H9 (cell line): Measurements from ENCODE around the gene GRK1. TPM values are rescaled to one million over a fixed set of nuclear protein-coding genes. Genes with fewer than 3 reads are reported as not detected.

Source experiments
- DNase-seq: peaks from one replicate; pipeline ENCODE4 v3.0.0-alpha.2; 2017
- H2AFZ ChIP-seq: one replicate; pipeline ENCODE4 v1.6.1; 2013; ENCODE audit warnings: mild to moderate bottlenecking, low read length, control low read depth, moderate library complexity
- H2AK5ac ChIP-seq: 2 replicates; pipeline ENCODE4 v1.6.1; 2013; ENCODE audit warnings: low read length, control low read depth, mixed read lengths; ENCODE audit not compliant: insufficient read length
- H2BK120ac ChIP-seq: one replicate; pipeline ENCODE4 v1.6.1; 2013; ENCODE audit warnings: low read depth, mild to moderate bottlenecking, low read length, control low read depth, inconsistent platforms; ENCODE audit not compliant: poor library complexity, severe bottlenecking
- H2BK12ac ChIP-seq: 2 replicates; pipeline ENCODE4 v1.6.1; 2013; ENCODE audit warnings: low read length, control low read depth, mixed read lengths, low read depth; ENCODE audit not compliant: insufficient read length
- H2BK15ac ChIP-seq: 2 replicates; pipeline ENCODE4 v1.6.1; 2013; ENCODE audit warnings: low read depth, low read length, control low read depth
- H2BK20ac ChIP-seq: one replicate; pipeline ENCODE4 v1.6.1; 2013; ENCODE audit warnings: low read depth, mild to moderate bottlenecking, low read length, control low read depth, inconsistent platforms; ENCODE audit not compliant: poor library complexity, severe bottlenecking
- H2BK5ac ChIP-seq: 2 replicates; pipeline ENCODE4 v1.6.1; 2013; ENCODE audit warnings: low read length, control low read depth, mixed read lengths; ENCODE audit not compliant: insufficient read length
- H3K14ac ChIP-seq: 2 replicates; pipeline ENCODE4 v1.6.1; 2013; ENCODE audit warnings: low read length, control low read depth; ENCODE audit not compliant: insufficient read depth
- H3K18ac ChIP-seq: 2 replicates; pipeline ENCODE4 v1.6.1; 2013; ENCODE audit warnings: low read depth, mild to moderate bottlenecking, mixed read lengths, low read length, control low read depth; ENCODE audit not compliant: insufficient read length
- H3K23ac ChIP-seq: 2 replicates; pipeline ENCODE4 v1.6.1; 2013; ENCODE audit warnings: low read length, control low read depth, mixed read lengths, low read depth; ENCODE audit not compliant: insufficient read length
- H3K23me2 ChIP-seq: 2 replicates; pipeline ENCODE4 v1.6.1; 2013; ENCODE audit warnings: low read depth, mild to moderate bottlenecking, mixed read lengths, low read length, control low read depth; ENCODE audit not compliant: insufficient read length, poor library complexity, severe bottlenecking
- H3K27ac ChIP-seq: 2 replicates; pipeline ENCODE4 v1.5.1; 2013; ENCODE audit warnings: low read length, control low read depth, mixed read lengths, low read depth; ENCODE audit not compliant: insufficient read length
- H3K27me3 ChIP-seq: 2 replicates; pipeline ENCODE4 v1.6.1; 2013; ENCODE audit warnings: low read length, control low read depth, inconsistent platforms; ENCODE audit not compliant: insufficient read depth
- H3K4ac ChIP-seq: 2 replicates; pipeline ENCODE4 v1.6.1; 2013; ENCODE audit warnings: low read depth, mild to moderate bottlenecking, control low read depth, inconsistent platforms, low read length, moderate library complexity
- H3K4me1 ChIP-seq: 2 replicates; pipeline ENCODE4 v1.6.1; 2013; ENCODE audit warnings: low read length, control low read depth, inconsistent platforms; ENCODE audit not compliant: insufficient read depth
- H3K4me2 ChIP-seq: 2 replicates; pipeline ENCODE4 v1.6.1; 2013; ENCODE audit warnings: low read length, control low read depth, mixed read lengths; ENCODE audit not compliant: insufficient read length, insufficient read depth
- H3K56ac ChIP-seq: 2 replicates; pipeline ENCODE4 v1.6.1; 2013; ENCODE audit warnings: low read depth, mild to moderate bottlenecking, mixed read lengths, low read length, control low read depth; ENCODE audit not compliant: insufficient read length
- H3K79me1 ChIP-seq: 2 replicates; pipeline ENCODE4 v1.6.1; 2013; ENCODE audit warnings: low read depth, mild to moderate bottlenecking, moderate library complexity, low read length, control low read depth, inconsistent platforms; ENCODE audit not compliant: insufficient read depth, poor library complexity, severe bottlenecking
- H3K79me2 ChIP-seq: 2 replicates; pipeline ENCODE4 v1.6.1; 2013; ENCODE audit warnings: low read length, control low read depth, inconsistent platforms; ENCODE audit not compliant: insufficient read depth
- H3K9ac ChIP-seq: 2 replicates; pipeline ENCODE4 v1.6.1; 2013; ENCODE audit warnings: low read length, control low read depth, mixed read lengths; ENCODE audit not compliant: insufficient read length; ENCODE audit errors: extremely low read depth
- H3K9me3 ChIP-seq: one replicate; pipeline ENCODE4 v1.6.1; 2013; ENCODE audit warnings: low read depth, low read length, inconsistent platforms; ENCODE audit not compliant: control insufficient read depth
- H3T11ph ChIP-seq: one replicate; pipeline ENCODE4 v1.6.1; 2013; ENCODE audit warnings: mild to moderate bottlenecking, low read length, control low read depth, inconsistent platforms
- H4K20me1 ChIP-seq: one replicate; pipeline ENCODE4 v1.6.1; 2013; ENCODE audit not compliant: control insufficient read depth, insufficient read length, insufficient read depth
- H4K5ac ChIP-seq: 2 replicates; pipeline ENCODE4 v1.6.1; 2013; ENCODE audit warnings: low read depth, mild to moderate bottlenecking, mixed read lengths, low read length, control low read depth; ENCODE audit not compliant: insufficient read length
- H4K8ac ChIP-seq: replicated peaks from 2 replicates; pipeline ENCODE4 v1.6.1; 2013; ENCODE audit warnings: low read length, control low read depth, mixed read lengths, low read depth; ENCODE audit not compliant: insufficient read length
- H4K91ac ChIP-seq: 2 replicates; pipeline ENCODE4 v1.6.1; 2013; ENCODE audit warnings: low read depth, mild to moderate bottlenecking, moderate library complexity, mixed read lengths, low read length, control low read depth; ENCODE audit not compliant: insufficient read length
- H3K27ac Mint-ChIP-seq, 3 experiments: 2 replicates in 2 of 3; 3 replicates in 1 of 3; pipeline ENCODE4 v1.8.0; 2020 to 2021; ENCODE audit warnings: mixed read lengths in 3 of 3, mild to moderate bottlenecking in 1 of 3, moderate library complexity in 1 of 3
- H3K27me3 Mint-ChIP-seq: 2 replicates; pipeline ENCODE4 v1.8.0; 2021; ENCODE audit warnings: low read depth, mild to moderate bottlenecking, moderate library complexity, mixed read lengths
- H3K36me3 Mint-ChIP-seq, 3 experiments: 2 replicates in 2 of 3; 3 replicates in 1 of 3; pipeline ENCODE4 v1.8.0; 2020 to 2021; ENCODE audit warnings: low read depth in 3 of 3, mixed read lengths in 3 of 3; ENCODE audit not compliant: insufficient read depth in 1 of 3
- H3K4me1 Mint-ChIP-seq, 2 experiments: 2 replicates each; pipeline ENCODE4 v1.8.0; 2020; ENCODE audit warnings: mixed read lengths in 2 of 2
- H3K4me3 Mint-ChIP-seq, 2 experiments: 2 replicates in 1 of 2; 3 replicates in 1 of 2; pipeline ENCODE4 v1.8.0; 2020 to 2021; ENCODE audit warnings: mild to moderate bottlenecking in 2 of 2, mixed read lengths in 2 of 2, moderate library complexity in 1 of 2
- H3K9me3 Mint-ChIP-seq, 2 experiments: 2 replicates in 1 of 2; 3 replicates in 1 of 2; pipeline ENCODE4 v1.8.0; 2020; ENCODE audit warnings: mild to moderate bottlenecking in 2 of 2, mixed read lengths in 2 of 2, moderate library complexity in 1 of 2
- CTCF ChIP-seq: fragments of 200-600 bp; sonication (generic); conservative IDR thresholded peaks from 3 replicates; pipeline ENCODE4 v1.8.0; 2021; ENCODE audit warnings: antibody characterized with exemption, mild to moderate bottlenecking
- WGBS: extraction: QIAGEN DNeasy Blood & Tissue Kit; methylation state at CpG from one replicate; pipeline ENCODE4 v1.1.7; 2013; ENCODE audit warnings: missing lambda C conversion rate, low lambda C conversion rate, mixed read lengths; ENCODE audit not compliant: insufficient read length; ENCODE audit errors: extremely low coverage; 5-methylcytosine and 5-hydroxymethylcytosine counted together
- total RNA-seq: library from RNA; stranded (reverse); gene quantifications from 2 replicates; pipeline ENCODE4 v1.2.1, GENCODE V29; 2021

GRK1 gene
- total RNA-seq, 1 experiment from 2014 or later, result 0.31 TPM

DNA sequence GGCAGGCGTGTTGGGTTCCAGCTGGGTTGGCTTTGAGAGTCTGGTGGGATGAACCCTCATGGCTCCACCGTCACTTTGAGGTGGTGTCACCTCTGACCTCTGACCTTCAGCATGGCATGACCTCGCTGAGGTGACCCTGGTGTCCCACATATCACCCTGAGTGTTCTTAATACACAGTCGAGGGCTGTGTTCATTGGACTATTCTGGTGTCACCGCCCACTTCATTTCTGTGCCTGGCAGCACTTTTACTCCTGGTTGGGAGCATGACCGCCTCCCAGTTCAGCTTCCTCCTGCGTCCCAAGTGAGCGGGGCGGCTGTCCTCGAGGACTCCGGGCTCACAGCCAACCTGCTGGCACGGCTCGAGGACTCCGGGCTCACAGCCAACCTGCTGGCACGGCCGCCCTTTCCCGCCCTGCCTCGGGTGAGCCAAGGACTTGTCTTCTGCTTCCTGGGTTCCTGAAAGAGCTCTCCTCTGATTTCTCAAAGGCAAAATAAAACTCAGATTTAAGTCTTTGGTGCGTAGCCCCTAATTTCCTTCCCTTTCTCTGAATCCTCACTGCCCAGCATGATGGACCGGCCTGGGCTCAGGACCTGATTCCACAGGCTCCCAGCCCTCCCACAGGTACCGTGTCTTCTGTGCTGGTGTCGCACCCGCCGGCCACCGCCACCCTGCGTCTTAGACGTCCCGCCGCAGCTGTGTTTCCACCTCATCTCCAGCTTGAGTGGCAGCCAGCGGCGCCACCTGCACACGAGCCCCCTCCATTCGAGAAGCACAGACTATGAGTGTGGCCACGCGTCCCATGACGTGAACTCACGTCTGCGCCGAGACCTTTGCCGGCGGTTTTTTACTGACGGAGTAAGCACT is 19.4 kb upstream of the GRK1 start:
- H3K36me3 Mint-ChIP-seq, result peaks cover 4 to 56% (median 47%) of the 10 kb centered on the region in 3 experiments; a peak in 6 of 7 replicates
- Histone ChIP-seq H3K79me1 (no peaks in the 10 kb centered on the region), H2AK5ac (no peak overlapping the region), H4K91ac (no peak overlapping the region), H4K5ac (no peak overlapping the region), H3K18ac (no peak overlapping the region), H2BK12ac (no peak overlapping the region), H2BK120ac (no peak overlapping the region), H3T11ph (no peak overlapping the region), H3K14ac (no peak overlapping the region), H2BK15ac (no peak overlapping the region), H3K4ac (no peak overlapping the region), H2BK20ac (no peak overlapping the region), H3K27me3 (no peaks in the 10 kb centered on the region), H3K9me3 (no peaks in the 10 kb centered on the region), H3K27ac (no peak overlapping the region), H3K9ac (no peak overlapping the region), H3K79me2 (no peaks in the 10 kb centered on the region), H3K4me1 (no peaks in the 10 kb centered on the region), H4K20me1 (no peaks in the 10 kb centered on the region), H4K8ac (no peak overlapping the region), H2BK5ac (no peak overlapping the region), H3K4me2 (no peak overlapping the region), H3K23me2 (no peaks in the 10 kb centered on the region), H3K56ac (no peak overlapping the region), H3K23ac (no peak overlapping the region), H2AFZ (no peak overlapping the region)
- peaks cover 10% of the 10 kb centered on the region for H3K27me3 Mint-ChIP-seq
- no peak overlapping the region for H3K4me3 Mint-ChIP-seq
- H3K4me1 Mint-ChIP-seq, result peaks cover 4% of the 10 kb centered on the region in 2 experiments
- TF ChIP-seq CTCF, result no peak
- peak overlapping the region; percentile 55 to 93 (median 64); a peak in 2 of 7 replicates for H3K27ac Mint-ChIP-seq
- DNase-seq, result no peak
- WGBS, result no CpG with 5 or more reads among the region's 42 CpGs
- H3K9me3 Mint-ChIP-seq, result peaks cover 0 to 46% of the 10 kb centered on the region in 2 experiments; a peak in 2 of 5 replicates
